ENCODE data around the gene SMYD3.

Gene SMYD3

GRCh38 chr1:246420300-246420699, 86.8 kb downstream of the SMYD3 start:
- H3K4me2 ChIP-seq (ENCODE audit: insufficient read depth, low read length) = no peak overlapping the region
- no peak for DNase-seq

GRCh38 chr1:246418565-246419312, 88.3 kb downstream of the SMYD3 start:
- H4K20me1 ChIP-seq (ENCODE audit: insufficient read depth, low read length) = no peaks in the 10 kb centered on the region
- H3K36me3 ChIP-seq (ENCODE audit: insufficient read depth, low read length) = peaks cover 8% of the 10 kb centered on the region; the same call in 1 of the 2 replicates
- TF ChIP-seq, protein P1, sequence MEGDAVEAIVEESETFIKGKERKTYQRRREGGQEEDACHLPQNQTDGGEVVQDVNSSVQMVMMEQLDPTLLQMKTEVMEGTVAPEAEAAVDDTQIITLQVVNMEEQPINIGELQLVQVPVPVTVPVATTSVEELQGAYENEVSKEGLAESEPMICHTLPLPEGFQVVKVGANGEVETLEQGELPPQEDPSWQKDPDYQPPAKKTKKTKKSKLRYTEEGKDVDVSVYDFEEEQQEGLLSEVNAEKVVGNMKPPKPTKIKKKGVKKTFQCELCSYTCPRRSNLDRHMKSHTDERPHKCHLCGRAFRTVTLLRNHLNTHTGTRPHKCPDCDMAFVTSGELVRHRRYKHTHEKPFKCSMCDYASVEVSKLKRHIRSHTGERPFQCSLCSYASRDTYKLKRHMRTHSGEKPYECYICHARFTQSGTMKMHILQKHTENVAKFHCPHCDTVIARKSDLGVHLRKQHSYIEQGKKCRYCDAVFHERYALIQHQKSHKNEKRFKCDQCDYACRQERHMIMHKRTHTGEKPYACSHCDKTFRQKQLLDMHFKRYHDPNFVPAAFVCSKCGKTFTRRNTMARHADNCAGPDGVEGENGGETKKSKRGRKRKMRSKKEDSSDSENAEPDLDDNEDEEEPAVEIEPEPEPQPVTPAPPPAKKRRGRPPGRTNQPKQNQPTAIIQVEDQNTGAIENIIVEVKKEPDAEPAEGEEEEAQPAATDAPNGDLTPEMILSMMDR (IDR thresholded peaks at IDR 0.05; ENCODE audit: borderline replicate concordance, extremely low read depth, low read length, poor library complexity, severe bottlenecking) = no peak
- no peak for TF ChIP-seq EZH2 (IDR thresholded peaks at IDR 0.05; ENCODE audit: borderline replicate concordance, low read depth, low read length, severe bottlenecking)
- H3K4me1 ChIP-seq (ENCODE audit: insufficient read depth, low read length) = peaks cover 28% of the 10 kb centered on the region
- H3K4me3 ChIP-seq (ENCODE audit: low read depth in 1 of 2, low read length in 2 of 2) = no peak overlapping the region
- no peak overlapping the region for H2AFZ ChIP-seq (ENCODE audit: low read depth, low read length)
- H3K9ac ChIP-seq (ENCODE audit: low read depth, low read length) = peak overlapping the region; percentile 10; the same call in 1 of the 2 replicates
- peak overlapping the region; percentile 8; the same call in 1 of the 2 replicates for H3K4me2 ChIP-seq (ENCODE audit: insufficient read depth, low read length)
- no peaks in the 10 kb centered on the region for H3K27me3 ChIP-seq (ENCODE audit: insufficient read depth, low read length, poor library complexity)
- H3K9me3 ChIP-seq (ENCODE audit: insufficient read depth, low read length, severe bottlenecking) = peaks cover 12% of the 10 kb centered on the region
- peak overlapping the region; percentile 51 for H3K27ac ChIP-seq (ENCODE audit: low read length)
- DNase-seq (no peak), ATAC-seq (ENCODE audit: insufficient read depth, low read depth) (no peak)
- H3K79me2 ChIP-seq (ENCODE audit: insufficient read depth, low read length) = no peaks in the 10 kb centered on the region

More at GRCh38 chr1:246420300-246420699, 86.8 kb downstream of the SMYD3 start:
- H3K4me3 ChIP-seq (ENCODE audit: low read depth in 1 of 2, low read length in 2 of 2) = no peak overlapping the region
- H3K4me1 ChIP-seq (ENCODE audit: insufficient read depth, low read length) = peaks cover 28% of the 10 kb centered on the region
- no peak overlapping the region for H3K27ac ChIP-seq (ENCODE audit: low read length)
- no peak overlapping the region for H2AFZ ChIP-seq (ENCODE audit: low read depth, low read length)
- peaks cover 11% of the 10 kb centered on the region for H3K9me3 ChIP-seq (ENCODE audit: insufficient read depth, low read length, severe bottlenecking)
- peaks cover 8% of the 10 kb centered on the region; the same call in 1 of the 2 replicates for H3K36me3 ChIP-seq (ENCODE audit: insufficient read depth, low read length)
- H3K79me2 ChIP-seq (ENCODE audit: insufficient read depth, low read length) = no peaks in the 10 kb centered on the region
- H3K27me3 ChIP-seq (ENCODE audit: insufficient read depth, low read length, poor library complexity) = no peaks in the 10 kb centered on the region
- ATAC-seq (ENCODE audit: insufficient read depth, low read depth) = no peak
- H4K20me1 ChIP-seq (ENCODE audit: insufficient read depth, low read length) = no peaks in the 10 kb centered on the region
- TF ChIP-seq, protein P1 (IDR thresholded peaks at IDR 0.05; ENCODE audit: borderline replicate concordance, extremely low read depth, low read length, poor library complexity, severe bottlenecking) = no peak
- TF ChIP-seq EZH2 (IDR thresholded peaks at IDR 0.05; ENCODE audit: borderline replicate concordance, low read depth, low read length, severe bottlenecking) = no peak
- H3K9ac ChIP-seq (ENCODE audit: low read depth, low read length) = no peak overlapping the region

DNA sequence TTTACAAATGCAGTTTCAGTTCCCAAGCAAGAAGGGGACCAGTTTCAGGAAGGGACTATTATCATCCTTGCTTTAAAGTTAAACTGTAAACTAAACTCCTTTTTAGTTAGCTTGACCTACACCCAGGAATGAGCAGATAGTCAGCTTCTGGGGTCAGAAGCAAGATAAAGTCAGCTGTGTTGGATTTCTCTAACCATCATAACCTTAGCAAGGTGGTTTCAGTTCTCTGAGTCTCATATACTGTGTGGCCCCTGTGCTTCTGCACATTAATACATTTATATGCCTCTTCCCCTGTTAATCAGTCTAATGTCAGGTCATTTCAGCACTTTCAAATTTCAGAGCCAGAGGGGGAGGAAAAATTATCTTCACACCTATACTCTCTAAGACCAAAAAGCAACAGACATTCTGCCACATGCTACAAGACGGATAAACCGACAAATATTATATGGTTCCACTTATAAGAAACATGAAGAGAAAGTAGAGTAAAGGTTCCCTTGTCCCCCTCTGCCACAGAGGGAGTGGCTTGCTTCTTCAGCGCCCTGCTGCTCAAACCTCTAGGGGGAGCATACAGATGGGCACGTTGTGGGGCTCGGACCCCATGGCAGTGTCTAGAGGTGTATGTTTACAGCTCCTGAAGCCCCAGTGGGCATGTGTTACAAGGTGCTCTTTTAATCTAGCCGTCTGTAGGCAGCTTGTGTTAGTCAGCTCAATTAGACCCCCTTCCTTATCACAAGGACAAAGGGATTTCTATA, 89.1 kb downstream of the SMYD3 start:
- Histone ChIP-seq H3K4me2 (ENCODE audit: insufficient read depth, low read length) (peak overlapping the region; percentile 8; the same call in 1 of the 2 replicates), H3K4me3 (ENCODE audit: low read depth in 1 of 2, low read length in 2 of 2) (no peak overlapping the region)

More for the DNA sequence above, 89.1 kb downstream of the SMYD3 start:
- no peaks in the 10 kb centered on the region for H3K27me3 ChIP-seq (ENCODE audit: insufficient read depth, low read length, poor library complexity)
- ATAC-seq (ENCODE audit: insufficient read depth, low read depth) (peak; percentile 59), DNase-seq (peak; percentile 36)
- no peaks in the 10 kb centered on the region for H4K20me1 ChIP-seq (ENCODE audit: insufficient read depth, low read length)
- TF ChIP-seq EZH2 (IDR thresholded peaks at IDR 0.05; ENCODE audit: borderline replicate concordance, low read depth, low read length, severe bottlenecking) = no peak
- TF ChIP-seq, protein P1 (IDR thresholded peaks at IDR 0.05; ENCODE audit: borderline replicate concordance, extremely low read depth, low read length, poor library complexity, severe bottlenecking) = peak; percentile 46
- H3K79me2 ChIP-seq (ENCODE audit: insufficient read depth, low read length) = no peaks in the 10 kb centered on the region
- H3K36me3 ChIP-seq (ENCODE audit: insufficient read depth, low read length) = peaks cover 8% of the 10 kb centered on the region; the same call in 1 of the 2 replicates
- H2AFZ ChIP-seq (ENCODE audit: low read depth, low read length) = no peak overlapping the region
- H3K4me1 ChIP-seq (ENCODE audit: insufficient read depth, low read length) = peaks cover 28% of the 10 kb centered on the region
- H3K9ac ChIP-seq (ENCODE audit: low read depth, low read length) = peak overlapping the region; percentile 10; the same call in 1 of the 2 replicates
- peaks cover 15% of the 10 kb centered on the region for H3K9me3 ChIP-seq (ENCODE audit: insufficient read depth, low read length, severe bottlenecking)
- peak overlapping the region; percentile 51 for H3K27ac ChIP-seq (ENCODE audit: low read length)

All from DND-41 (cell line).